AG10803 (cell line): ENCODE results near the gene TRPM6.
"Not testable (repeated sequence)": the region's sequence is repeated elsewhere in the genome, so short reads cannot be mapped to it uniquely, and the experiment has no call there.

Experiments used
- DNase-seq: peaks from one replicate; pipeline ENCODE4 v3.0.0; 2010; ENCODE audit warnings: low read depth
- H3K4me3 ChIP-seq: 2 replicates; pipeline ENCODE4 v1.5.1; 2011; ENCODE audit warnings: mild to moderate bottlenecking, low read length, control low read depth
- TF ChIP-seq, protein P1 (sequence below): conservative IDR thresholded peaks from 2 replicates; pipeline ENCODE4 v1.5.1; 2011; ENCODE audit warnings: mild to moderate bottlenecking, low read length, control low read depth, inconsistent platforms

TRPM6 gene

DNA sequence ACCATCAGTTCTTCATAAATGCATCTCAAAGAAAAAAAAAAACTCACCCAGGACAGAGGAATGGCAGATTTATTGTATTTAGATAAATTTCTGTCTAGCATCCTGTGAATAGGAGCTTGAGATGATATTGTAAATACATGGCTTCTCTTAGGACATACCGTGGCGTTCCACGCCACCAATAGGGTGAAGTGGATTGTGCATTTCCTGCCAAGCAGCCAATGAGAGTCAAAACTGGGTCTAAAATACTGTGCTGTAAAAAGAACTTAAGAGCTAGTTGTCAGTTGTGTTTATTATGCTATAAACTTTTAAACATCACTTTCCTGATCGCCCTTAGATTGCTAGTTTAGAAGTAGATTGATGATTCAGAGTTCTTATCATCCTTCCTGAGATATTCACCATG is 20.9 kb upstream of the TRPM6 start:
- TF ChIP-seq, protein P1, sequence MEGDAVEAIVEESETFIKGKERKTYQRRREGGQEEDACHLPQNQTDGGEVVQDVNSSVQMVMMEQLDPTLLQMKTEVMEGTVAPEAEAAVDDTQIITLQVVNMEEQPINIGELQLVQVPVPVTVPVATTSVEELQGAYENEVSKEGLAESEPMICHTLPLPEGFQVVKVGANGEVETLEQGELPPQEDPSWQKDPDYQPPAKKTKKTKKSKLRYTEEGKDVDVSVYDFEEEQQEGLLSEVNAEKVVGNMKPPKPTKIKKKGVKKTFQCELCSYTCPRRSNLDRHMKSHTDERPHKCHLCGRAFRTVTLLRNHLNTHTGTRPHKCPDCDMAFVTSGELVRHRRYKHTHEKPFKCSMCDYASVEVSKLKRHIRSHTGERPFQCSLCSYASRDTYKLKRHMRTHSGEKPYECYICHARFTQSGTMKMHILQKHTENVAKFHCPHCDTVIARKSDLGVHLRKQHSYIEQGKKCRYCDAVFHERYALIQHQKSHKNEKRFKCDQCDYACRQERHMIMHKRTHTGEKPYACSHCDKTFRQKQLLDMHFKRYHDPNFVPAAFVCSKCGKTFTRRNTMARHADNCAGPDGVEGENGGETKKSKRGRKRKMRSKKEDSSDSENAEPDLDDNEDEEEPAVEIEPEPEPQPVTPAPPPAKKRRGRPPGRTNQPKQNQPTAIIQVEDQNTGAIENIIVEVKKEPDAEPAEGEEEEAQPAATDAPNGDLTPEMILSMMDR = no peak
- no peak overlapping the region for H3K4me3 ChIP-seq
- DNase-seq = no peak

DNA sequence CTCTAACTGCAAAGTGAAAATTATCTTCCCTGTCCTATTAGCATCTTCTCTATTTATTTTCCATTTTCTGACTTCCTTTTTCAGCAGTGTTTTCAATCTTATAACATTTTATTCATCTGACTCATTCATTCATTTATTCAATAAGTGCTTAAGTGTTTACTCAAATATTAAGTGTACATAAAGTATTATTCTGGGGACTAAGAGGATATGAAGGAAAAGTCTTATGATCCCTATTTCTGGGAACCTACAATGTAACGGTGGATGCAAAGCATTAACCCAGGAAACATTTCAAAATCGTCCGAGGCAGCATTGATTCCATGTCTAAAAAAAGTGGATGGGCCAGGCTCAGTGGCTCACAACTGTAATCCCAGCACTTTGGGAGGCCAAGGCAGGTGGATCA is 19.4 kb upstream of the TRPM6 start:
- no peak for DNase-seq
- H3K4me3 ChIP-seq = no peak overlapping the region
- TF ChIP-seq, protein P1 = no peak

DNA sequence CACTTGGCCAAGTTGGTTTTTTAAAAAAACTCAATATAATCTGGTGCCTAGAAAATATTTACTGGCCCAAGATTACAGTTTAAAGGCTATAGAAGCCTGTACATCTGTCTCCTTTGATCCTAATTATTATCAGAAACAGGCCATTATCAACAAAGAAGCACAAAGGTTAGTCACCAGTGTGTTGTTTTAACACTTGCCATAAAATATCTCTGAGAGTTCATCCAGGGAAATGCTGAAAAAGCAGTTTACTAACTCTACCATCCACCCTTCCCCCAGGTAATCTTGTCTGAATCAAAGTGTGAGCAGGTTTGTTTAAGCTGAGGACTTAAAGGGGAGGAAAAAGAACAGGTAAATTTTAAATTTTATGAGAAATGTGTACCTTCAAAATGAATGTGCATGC is 13.3 kb upstream of the TRPM6 start:
- TF ChIP-seq, protein P1 = no peak
- no peak for DNase-seq
- no peak overlapping the region for H3K4me3 ChIP-seq

DNA sequence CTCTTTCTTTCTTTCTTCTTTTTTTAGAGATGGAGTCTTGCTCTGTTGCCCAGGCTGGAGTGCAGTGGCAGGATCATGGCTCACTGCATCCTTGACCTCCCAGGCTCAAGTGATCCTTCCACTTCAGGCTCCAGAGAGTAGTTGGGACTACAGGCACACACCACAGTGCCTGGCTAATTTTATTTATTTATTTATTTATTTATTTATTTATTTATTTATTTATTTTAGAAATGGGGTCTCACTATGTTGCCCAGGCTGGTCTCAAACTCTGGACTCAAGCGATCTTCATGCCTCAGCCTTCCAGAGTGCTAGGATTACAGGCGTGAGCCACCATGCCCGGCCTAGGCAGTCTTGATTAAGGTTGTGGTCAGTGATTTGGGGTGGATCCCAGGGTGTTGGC is 728 bp upstream of the TRPM6 start:
- H3K4me3 ChIP-seq, DNase-seq: not testable (repeated sequence)

DNA sequence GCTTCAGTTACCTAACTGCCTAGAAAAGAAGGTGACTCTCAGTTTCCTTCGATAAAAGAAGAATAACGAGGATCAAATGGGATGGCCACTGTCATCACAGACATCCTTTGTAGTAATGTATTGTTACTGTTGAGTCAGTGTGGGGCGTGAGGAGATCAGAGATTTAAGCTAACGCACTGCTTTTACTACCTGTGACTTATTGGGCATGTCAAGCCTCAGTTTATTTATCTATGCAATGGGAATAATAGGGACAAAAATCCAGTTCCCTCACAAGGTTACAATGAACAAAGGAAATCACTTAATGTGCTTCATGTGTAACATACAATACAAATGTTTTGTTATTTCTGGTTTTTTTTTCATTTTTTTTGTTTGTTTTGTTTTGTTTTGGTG is 255 bp upstream of the TRPM6 start:
- TF ChIP-seq, protein P1 = no peak
- H3K4me3 ChIP-seq = no peak overlapping the region
- DNase-seq = no peak

DNA sequence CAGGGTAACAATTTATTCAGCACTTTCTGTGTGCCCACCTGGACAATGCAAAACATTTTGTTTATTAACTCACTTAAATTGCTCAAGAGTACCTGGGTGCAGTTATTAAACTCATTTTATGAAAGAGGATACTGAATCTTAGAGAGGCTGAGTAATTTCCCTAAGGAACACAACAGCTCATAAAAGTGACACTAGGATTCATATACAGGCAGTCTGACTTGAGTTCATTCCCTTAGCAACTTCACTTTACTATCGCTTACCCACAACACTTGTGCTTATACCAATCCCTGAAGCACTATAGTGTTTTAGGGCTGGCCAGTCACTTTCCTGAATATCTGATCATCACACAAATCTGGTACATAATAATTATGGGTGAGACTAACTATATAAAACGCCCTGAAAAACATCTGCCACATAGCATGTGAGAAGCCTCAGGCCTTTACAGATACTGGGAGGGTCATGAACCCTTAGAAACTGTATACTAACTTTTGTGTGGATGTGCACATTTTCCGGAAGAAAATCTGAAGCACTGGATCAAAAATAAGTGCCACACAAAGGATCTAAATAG is 11.3 kb downstream of the TRPM6 start:
- DNase-seq = no peak
- no peak overlapping the region for H3K4me3 ChIP-seq
- TF ChIP-seq, protein P1 = no peak

DNA sequence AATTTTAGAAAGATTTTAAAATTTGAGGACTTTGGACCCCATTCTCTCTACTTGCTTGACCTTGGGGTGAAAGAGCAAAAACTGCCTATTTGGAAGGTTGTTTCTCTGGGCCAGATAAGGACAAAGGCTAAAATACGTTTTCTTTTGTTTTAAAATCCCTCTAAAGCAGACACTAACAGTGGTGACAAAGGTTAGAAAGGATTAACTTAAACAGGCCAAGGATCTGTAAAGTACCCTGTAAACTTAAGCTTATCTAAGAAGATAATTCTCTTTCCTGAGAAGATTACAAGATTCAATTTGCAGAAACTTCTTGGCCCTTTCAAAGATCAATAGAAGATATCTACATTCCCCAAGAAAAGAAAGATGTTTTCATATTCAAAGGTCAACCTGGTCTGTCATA is 12.1 kb downstream of the TRPM6 start:
- no peak for DNase-seq
- H3K4me3 ChIP-seq = no peak overlapping the region
- TF ChIP-seq, protein P1 = no peak

DNA sequence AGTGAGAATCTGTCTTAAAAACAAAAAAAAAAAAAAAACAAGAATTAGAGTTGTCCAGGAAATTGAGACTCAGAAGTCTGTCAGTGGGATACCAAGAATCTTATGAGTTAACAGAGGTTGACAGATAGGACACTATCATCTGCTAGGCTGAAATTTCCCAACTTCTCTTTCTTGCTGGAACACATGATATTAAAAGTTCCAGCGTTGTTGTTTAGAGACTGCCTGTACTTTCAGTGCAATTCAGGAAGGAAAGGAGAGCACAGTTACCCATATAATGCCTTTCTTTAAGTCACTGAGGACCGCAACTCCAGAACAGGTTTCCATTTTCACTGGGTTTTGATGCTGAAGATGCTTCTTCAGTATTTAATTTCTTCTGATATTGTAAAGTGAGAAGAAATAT is 13.5 kb downstream of the TRPM6 start:
- TF ChIP-seq, protein P1 = no peak
- no peak overlapping the region for H3K4me3 ChIP-seq
- no peak for DNase-seq
